GM12892 (cell line): ENCODE data around the gene GDAP1L1.

Experiments used
- POLR2A ChIP-seq: IDR thresholded peaks from 2 replicates; pipeline ENCODE4 v1.6.1; 2011; ENCODE audit warnings: low read depth, low read length, control low read depth
- POLR2AphosphoS5 ChIP-seq: IDR thresholded peaks from 2 replicates; pipeline ENCODE4 v1.6.1; 2011; ENCODE audit warnings: low read depth, low read length, control low read depth
- TAF1 ChIP-seq: IDR thresholded peaks from 2 replicates; pipeline ENCODE4 v1.6.1; 2011; ENCODE audit warnings: low read depth, mild to moderate bottlenecking, control low read depth, low read length, borderline replicate concordance

GRCh38 chr20:44296011-44296410 is 48.9 kb downstream of the GDAP1L1 start:
- TF ChIP-seq POLR2A, result no peak
- no peak for TF ChIP-seq POLR2AphosphoS5
- no peak for TF ChIP-seq TAF1
